K562 (cell line): ENCODE measurements around the gene PCGF6.

Experiments used
- POLR2A ChIP-seq: fragments of 450-650 bp; conservative IDR thresholded peaks from 2 replicates; pipeline ENCODE4 v1.6.1; 2016
- ZBTB7A ChIP-seq: IDR thresholded peaks from 2 replicates; pipeline ENCODE4 v1.6.1; 2011; ENCODE audit warnings: low read depth, mild to moderate bottlenecking, low read length, moderate library complexity, borderline replicate concordance; ENCODE audit not compliant: control insufficient read depth

- TF ChIP-seq POLR2A (no peak), ZBTB7A (no peak)
Observed at GRCh38 chr10:103284170-103284569, 66.8 kb downstream of the PCGF6 start.
